Spinal cord (tissue), 10 donors: ENCODE results near the gene BUD23. TPM values are rescaled to one million over a fixed set of nuclear protein-coding genes. Genes with fewer than 3 reads are reported as not detected.
A peak's percentile ranks its signal among the peaks of the same experiment; 100 is the strongest.

Source experiments
- DNase-seq, 6 donors: peaks; one replicate each; pipeline versions ENCODE4 v3.0.0 to v3.0.0-alpha.2; 2013 to 2015; ENCODE audit warnings: low spot score in 6 of 6, low read depth in 4 of 6
- H3K27ac ChIP-seq: one replicate; pipeline ENCODE4 v1.5.1; 2013; ENCODE audit warnings: low read depth, low read length, control low read depth
- H3K27me3 ChIP-seq: one replicate; pipeline ENCODE4 v1.6.1; 2013; ENCODE audit warnings: low read length; ENCODE audit not compliant: control insufficient read depth, insufficient read depth
- H3K36me3 ChIP-seq: one replicate; pipeline ENCODE4 v1.6.1; 2013; ENCODE audit warnings: low read length; ENCODE audit not compliant: control insufficient read depth, insufficient read depth
- H3K4me1 ChIP-seq: one replicate; pipeline ENCODE4 v1.6.1; 2013; ENCODE audit warnings: low read length; ENCODE audit not compliant: control insufficient read depth, insufficient read depth
- H3K4me3 ChIP-seq: one replicate; pipeline ENCODE4 v1.5.1; 2013; ENCODE audit warnings: low read depth, low read length, control low read depth
- H3K9me3 ChIP-seq: one replicate; pipeline ENCODE4 v1.6.1; 2013; ENCODE audit warnings: low read length; ENCODE audit not compliant: control insufficient read depth, insufficient read depth
- WGBS: methylation state at CpG from one replicate; pipeline ENCODE4 v1.1.5; 2013; ENCODE audit warnings: missing lambda C conversion rate; ENCODE audit not compliant: insufficient coverage; 5-methylcytosine and 5-hydroxymethylcytosine counted together
- polyA plus RNA-seq, 2 donors: library from polyadenylated mRNA; unstranded; fragments of 120-200 nt; gene quantifications; one replicate each; pipeline ENCODE4 v1.2.1, GENCODE V29; 2013; ENCODE audit not compliant: insufficient read length in 2 of 2
- small RNA-seq: library from RNA; depleted of rRNA; stranded (forward); fragments of <200 nt; gene quantifications from one replicate; pipeline ENCODE3, GENCODE V24; 2014; ENCODE audit warnings: low replicate concordance
- total RNA-seq, 2 donors: library from RNA; depleted of rRNA in 1 of 2; stranded (reverse); fragments of 120-200 nt in 1 of 2; fragments of >200 nt in 1 of 2; gene quantifications; one replicate each; pipeline versions ENCODE4 v1.2.3 to v1.2.4, GENCODE V29; 2013 to 2014
- donor health status: healthy.

The BUD23 gene
- total and polyA plus RNA-seq, 4 donors = 24.6 to 107 (median 55.8) TPM

DNA sequence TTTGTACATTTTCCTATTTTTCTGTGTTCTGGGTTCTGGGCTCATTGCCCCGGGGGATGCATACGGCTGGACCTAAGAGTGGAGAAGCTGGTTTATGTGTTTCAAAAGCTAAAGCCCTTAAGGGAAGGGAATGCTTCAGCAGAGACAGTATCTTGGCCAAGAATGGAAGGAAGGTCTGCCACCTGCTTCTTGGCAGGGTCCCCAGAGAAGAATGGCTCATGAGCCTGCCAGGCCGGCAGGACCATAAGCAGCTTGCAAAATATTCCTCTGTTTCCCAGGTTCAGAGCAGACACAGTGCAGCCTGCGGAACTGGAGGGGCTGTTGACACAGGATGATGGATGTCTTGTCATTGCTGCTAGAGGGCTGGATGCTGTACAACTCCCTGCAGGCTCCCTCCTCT is 63.0 kb downstream of the BUD23 start:
- H3K4me1 ChIP-seq = peaks cover 26% of the 10 kb centered on the region
- H3K27me3 ChIP-seq = no peaks in the 10 kb centered on the region
- peak in 2 of 6 donors; percentile 43 to 79 for DNase-seq

More for the DNA sequence above, 63.0 kb downstream of the BUD23 start:
- no peak overlapping the region for H3K27ac ChIP-seq
- 36% methylated on average over 4 of the region's 4 CpGs for WGBS
- no peaks in the 10 kb centered on the region for H3K9me3 ChIP-seq
- H3K4me3 ChIP-seq = no peak overlapping the region
- no peaks in the 10 kb centered on the region for H3K36me3 ChIP-seq

Small RNAs within 50 kb of the gene (small RNA-seq; reads per million reads assigned to genes)
- gene MIR4284 = 0.32 reads per million, percentile 32 among the genes with 10 or more reads in this experiment
- not detected for gene RN7SL265P

Other genes with a start within 250 kb of the BUD23 start
- gene FZD9, start 249.8 kb upstream of the BUD23 start, total RNA-seq = 1 to 10 TPM; 2.8 to 4.9 TPM
- gene FZD9, start 249.8 kb upstream of the BUD23 start, polyA plus RNA-seq = 1 to 10 TPM; 5.4 to 5.8 TPM
- 10 to 100 TPM; 49.6 to 63.9 TPM for gene BAZ1B, start 161.3 kb upstream of the BUD23 start, total RNA-seq
- gene BAZ1B, start 161.3 kb upstream of the BUD23 start, polyA plus RNA-seq = 10 to 100 TPM; 42.8 to 50.6 TPM
- 10 to 100 TPM in 1 of 2 donors, 1 to 10 TPM in 1; 8.2 to 11.3 TPM for gene BCL7B, start 125.9 kb upstream of the BUD23 start, total RNA-seq
- 10 to 100 TPM; 41.5 to 42.5 TPM for gene BCL7B, start 125.9 kb upstream of the BUD23 start, polyA plus RNA-seq
- gene TBL2, start 105.0 kb upstream of the BUD23 start, total RNA-seq = 10 to 100 TPM; 45.2 to 50.3 TPM
- 10 to 100 TPM; 32.3 to 36.8 TPM for gene TBL2, start 105.0 kb upstream of the BUD23 start, polyA plus RNA-seq
- 1 to 10 TPM in 1 of 2 donors, under 1 TPM in 1; 0.55 to 1.5 TPM for gene MLXIPL, start 59.1 kb upstream of the BUD23 start, total RNA-seq
- 1 to 10 TPM; 2.9 to 4.4 TPM for gene MLXIPL, start 59.1 kb upstream of the BUD23 start, polyA plus RNA-seq
- 10 to 100 TPM in 1 of 2 donors, 1 to 10 TPM in 1; 8.9 to 13.6 TPM for gene VPS37D, start 15.8 kb upstream of the BUD23 start, total RNA-seq
- gene VPS37D, start 15.8 kb upstream of the BUD23 start, polyA plus RNA-seq = 10 to 100 TPM; 28.3 to 29.2 TPM
- gene DNAJC30, start 144 bp upstream of the BUD23 start, total RNA-seq = 1 to 10 TPM; 3.5 to 6.6 TPM
- gene DNAJC30, start 144 bp upstream of the BUD23 start, polyA plus RNA-seq = 10 to 100 TPM; 13.2 to 13.5 TPM
- gene STX1A, start 36.1 kb downstream of the BUD23 start, total RNA-seq = 10 to 100 TPM; 15.6 to 25.8 TPM
- gene STX1A, start 36.1 kb downstream of the BUD23 start, polyA plus RNA-seq = 10 to 100 TPM; 57.4 to 65.9 TPM
- 10 to 100 TPM in 1 of 2 donors, 1 to 10 TPM in 1; 9.9 to 22.3 TPM for gene ABHD11, start 55.2 kb downstream of the BUD23 start, total RNA-seq
- gene ABHD11, start 55.2 kb downstream of the BUD23 start, polyA plus RNA-seq = 10 to 100 TPM; 15.1 to 16.4 TPM
- 1 to 10 TPM in 1 of 2 donors, not detected in 1; 3.9 TPM for gene CLDN3, start 86.7 kb downstream of the BUD23 start, total RNA-seq
- under 1 TPM; 0.67 to 0.81 TPM for gene CLDN3, start 86.7 kb downstream of the BUD23 start, polyA plus RNA-seq
- gene CLDN4, start 147.4 kb downstream of the BUD23 start, total RNA-seq = 1 to 10 TPM in 1 of 2 donors, under 1 TPM in 1; 0.20 to 2.6 TPM
- gene CLDN4, start 147.4 kb downstream of the BUD23 start, polyA plus RNA-seq = 1 to 10 TPM in 1 of 2 donors, under 1 TPM in 1; 0.25 to 1.3 TPM
- gene METTL27, start 158.9 kb downstream of the BUD23 start, total RNA-seq = 1 to 10 TPM in 1 of 2 donors, under 1 TPM in 1; 0.79 to 4.2 TPM
- under 1 TPM; 0.49 to 0.66 TPM for gene METTL27, start 158.9 kb downstream of the BUD23 start, polyA plus RNA-seq
- not detected for gene TMEM270, start 177.6 kb downstream of the BUD23 start, total RNA-seq
- not detected for gene TMEM270, start 177.6 kb downstream of the BUD23 start, polyA plus RNA-seq